NCI-H446 (cell line): ENCODE measurements around the gene RASSF4.
"Not testable (repeated sequence)": the region's sequence is repeated elsewhere in the genome, so short reads cannot be mapped to it uniquely, and the experiment has no call there.

Experiments used
- DNase-seq, 2 experiments: peaks; one replicate each; lab custom pipeline; 2025; lab: John Stamatoyannopoulos, UW

Gene RASSF4

DNA sequence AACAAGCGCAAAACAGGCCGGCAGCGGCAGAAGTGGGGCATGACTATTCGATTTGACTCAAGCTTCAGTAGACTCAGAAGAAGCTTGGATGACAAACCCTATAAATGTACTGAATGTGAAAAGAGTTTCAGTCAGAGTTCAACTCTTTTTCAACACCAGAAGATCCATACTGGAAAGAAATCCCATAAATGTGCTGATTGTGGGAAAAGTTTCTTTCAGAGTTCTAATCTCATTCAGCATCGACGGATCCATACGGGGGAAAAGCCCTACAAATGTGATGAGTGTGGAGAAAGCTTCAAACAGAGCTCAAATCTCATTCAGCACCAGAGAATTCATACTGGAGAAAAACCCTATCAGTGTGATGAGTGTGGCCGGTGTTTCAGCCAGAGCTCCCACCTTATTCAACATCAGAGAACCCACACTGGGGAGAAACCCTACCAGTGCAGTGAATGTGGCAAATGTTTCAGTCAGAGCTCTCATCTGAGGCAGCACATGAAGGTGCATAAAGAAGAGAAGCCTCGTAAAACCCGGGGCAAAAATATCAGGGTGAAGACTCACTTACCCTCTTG lies 43.9 kb downstream of the RASSF4 start:
- no peak for DNase-seq

DNA sequence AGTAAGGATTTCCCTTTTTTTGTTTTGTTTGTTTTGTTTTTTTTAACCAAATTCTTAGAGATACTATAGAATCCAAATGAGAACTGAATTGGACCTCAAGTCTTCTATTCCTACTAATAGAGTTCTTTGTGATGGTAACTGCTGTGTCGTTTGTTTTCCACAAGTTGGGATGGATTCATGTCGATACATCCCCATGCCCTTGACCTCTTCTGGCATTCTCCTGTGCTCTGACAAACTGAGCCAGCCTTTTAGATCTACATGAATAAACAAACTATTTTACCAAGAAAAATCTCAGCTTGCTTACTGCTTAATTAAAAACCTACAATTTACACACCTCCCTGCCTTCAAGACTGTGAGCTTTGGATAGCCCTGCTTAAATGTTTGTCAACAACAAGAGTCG lies 45.1 kb downstream of the RASSF4 start:
- DNase-seq, result no peak

DNA sequence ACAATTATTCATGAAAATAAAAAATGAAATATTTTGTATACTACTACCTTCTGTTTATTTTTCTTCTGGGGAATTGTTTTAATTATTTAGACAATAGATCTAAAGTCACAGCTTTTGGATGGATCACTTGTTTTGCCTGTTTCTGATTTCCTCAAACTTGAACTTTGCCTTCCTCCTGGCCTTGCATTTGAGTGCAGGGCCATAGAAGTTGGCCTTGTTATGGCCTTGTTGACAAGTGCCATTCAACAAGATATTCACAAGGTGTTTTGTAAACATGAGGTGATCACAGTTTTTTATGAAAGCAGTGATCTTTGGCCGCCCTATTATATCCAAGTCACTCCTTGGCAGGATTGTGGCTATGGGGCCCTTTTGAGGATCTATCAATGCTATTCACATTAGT lies 45.7 kb downstream of the RASSF4 start:
- DNase-seq, result no peak

DNA sequence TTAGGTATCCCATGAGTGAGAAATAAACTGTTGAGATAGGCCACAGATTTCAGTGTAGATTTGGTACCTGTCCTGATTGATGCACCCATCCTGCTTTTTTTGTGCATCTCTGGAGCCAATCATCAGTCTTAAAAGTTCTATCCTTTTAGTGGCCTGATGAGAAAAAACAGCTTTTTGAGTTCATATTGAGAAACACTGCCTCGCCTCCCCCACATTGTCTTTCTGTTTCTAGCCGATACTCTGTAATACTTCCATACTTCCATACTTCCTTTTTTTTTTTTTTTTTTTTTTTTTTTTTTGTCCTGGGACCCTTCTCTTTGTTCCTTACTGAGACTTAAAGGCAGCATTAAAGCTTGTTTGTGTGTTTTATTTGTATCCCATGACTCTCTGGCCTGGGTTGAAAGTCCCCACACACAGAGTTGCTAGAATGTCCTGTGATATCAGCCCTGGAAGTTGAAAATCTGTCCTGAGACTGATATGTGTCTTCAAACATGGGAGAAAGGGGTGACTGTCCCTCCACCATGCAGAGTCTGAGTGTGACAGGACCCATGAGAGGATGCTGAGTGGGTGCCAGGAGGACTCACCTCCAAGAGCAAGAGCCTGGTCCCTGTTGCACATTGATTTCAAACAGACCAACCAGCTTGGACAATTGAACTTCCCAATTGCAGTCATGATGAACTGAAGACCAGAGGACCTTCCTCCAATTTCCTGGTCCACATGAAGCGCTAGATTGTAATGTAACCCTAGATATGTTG lies 46.9 kb downstream of the RASSF4 start:
- DNase-seq, result no peak

DNA sequence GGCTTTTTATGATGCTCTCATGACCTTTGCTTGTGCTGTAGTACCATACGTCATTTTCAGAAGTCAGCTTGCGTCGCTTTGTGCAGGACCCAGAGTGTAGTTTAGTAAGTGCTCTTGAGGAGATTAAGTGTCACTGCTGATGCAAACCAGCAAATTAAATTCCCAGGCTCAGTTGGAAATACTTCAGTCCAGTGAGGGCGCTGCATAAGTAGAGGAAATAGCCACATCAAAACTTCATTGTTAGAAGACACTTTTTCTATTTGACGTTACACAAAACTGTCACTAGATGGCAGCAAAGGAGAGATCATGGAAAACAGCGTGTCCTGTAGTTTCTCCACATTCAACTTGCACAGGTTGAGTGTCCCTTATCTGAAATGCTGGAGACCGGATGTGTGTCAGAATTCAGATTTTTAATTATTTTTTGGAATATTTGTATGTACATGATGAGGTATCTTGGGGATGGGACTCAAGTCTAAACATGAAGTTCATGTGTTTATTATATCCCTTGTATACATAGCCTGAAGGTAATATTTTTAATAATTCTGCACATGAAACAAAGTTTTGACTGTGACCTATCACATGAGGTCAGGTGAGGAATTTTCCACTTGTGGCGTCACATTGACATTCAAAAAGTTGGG lies 49.0 kb downstream of the RASSF4 start:
- peak; percentile 4 to 67 for DNase-seq

DNA sequence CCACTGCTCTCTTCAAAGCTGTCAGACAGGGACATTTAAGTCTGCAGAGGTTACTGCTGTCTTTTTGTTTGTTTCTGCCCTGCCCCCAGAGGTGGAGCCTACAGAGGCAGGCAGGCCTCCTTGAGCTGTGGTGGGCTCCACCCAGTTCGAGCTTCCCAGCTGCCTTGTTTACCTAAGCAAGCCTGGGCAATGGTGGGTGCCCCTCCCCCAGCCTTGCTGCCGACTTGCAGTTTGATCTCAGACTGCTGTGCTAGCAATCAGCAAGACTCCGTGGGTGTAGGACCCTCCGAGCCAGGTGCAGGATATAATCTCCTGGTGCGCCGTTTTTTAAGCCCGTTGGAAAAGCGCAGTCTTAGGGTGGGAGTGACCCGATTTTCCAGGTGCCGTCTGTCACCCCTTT lies 55.0 kb downstream of the RASSF4 start:
- not testable (repeated sequence) for DNase-seq

DNA sequence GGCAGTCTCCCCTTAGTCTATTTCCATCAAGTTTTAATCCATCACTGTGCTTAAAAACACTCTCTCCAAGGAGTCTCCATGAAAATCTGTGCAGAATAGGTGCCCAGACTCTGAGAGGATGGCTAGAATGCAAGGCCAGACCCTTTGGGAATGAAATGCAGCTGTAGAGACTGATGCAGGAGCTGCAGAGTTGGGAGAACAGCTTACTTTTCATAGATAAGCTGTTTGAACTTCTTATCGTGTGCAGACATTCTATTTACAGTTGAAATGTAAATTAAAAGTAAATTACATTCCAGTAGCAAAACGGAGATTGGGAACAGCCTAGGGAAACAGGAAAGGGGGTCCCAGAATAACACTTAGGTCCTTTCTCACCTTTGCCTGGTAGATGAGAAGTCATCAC lies 56.0 kb downstream of the RASSF4 start:
- DNase-seq, result no peak

DNA sequence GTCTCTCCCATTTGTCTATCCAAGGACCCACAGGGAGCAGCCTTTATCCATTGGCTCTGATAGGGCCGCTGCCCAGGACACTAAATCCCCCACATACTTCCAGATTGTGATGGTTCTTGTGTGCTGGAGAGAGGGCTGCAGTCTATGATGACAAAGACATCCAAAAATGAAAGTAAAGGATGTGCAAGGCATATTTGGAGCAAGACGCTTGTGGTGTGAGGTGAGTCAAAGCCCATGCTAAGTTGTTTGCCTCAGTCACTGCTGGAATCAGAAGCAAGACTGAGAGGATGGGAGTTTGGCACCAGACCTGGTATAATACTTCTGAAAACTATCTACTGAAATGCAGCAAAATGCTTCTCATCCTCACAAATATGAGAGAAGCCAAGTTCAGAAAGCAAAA lies 63.8 kb downstream of the RASSF4 start:
- no peak for DNase-seq

DNA sequence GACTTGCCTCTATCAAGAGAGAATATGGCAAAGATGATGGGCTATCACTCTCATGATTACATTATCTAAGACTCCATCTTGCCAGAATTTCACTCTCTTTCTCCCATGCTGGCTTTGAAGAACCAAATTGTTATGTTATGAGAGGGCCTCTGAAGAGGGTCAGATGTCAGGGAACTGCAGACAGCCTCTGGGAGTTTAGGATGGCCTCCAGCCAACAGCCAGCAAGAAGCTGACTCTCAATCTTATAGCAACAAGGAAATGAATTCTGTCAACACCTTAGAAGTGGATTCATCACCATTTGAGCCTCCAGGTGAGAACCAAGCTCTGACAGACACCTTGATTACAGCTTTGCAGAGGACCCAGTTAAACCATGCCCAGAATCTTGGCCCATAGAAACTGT lies 74.7 kb downstream of the RASSF4 start:
- DNase-seq, result no peak

DNA sequence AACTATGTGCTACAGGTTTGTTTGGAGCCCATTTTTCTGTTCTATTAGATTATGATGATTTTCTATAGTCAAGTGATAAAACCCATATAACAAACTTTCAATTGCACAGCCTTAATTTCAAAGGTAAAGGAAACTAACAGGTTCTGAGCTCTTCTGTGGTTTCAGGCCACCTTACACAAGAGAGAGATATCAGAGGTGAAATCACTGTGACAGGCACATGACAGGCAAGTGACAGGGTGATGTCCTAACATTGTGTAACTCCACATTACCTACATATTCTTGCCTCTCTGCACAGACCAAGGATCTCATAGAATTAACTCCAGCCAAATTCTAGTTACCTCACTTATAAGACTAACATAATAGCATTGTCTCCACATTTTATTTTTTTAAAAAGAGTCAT lies 76.1 kb downstream of the RASSF4 start:
- no peak for DNase-seq

DNA sequence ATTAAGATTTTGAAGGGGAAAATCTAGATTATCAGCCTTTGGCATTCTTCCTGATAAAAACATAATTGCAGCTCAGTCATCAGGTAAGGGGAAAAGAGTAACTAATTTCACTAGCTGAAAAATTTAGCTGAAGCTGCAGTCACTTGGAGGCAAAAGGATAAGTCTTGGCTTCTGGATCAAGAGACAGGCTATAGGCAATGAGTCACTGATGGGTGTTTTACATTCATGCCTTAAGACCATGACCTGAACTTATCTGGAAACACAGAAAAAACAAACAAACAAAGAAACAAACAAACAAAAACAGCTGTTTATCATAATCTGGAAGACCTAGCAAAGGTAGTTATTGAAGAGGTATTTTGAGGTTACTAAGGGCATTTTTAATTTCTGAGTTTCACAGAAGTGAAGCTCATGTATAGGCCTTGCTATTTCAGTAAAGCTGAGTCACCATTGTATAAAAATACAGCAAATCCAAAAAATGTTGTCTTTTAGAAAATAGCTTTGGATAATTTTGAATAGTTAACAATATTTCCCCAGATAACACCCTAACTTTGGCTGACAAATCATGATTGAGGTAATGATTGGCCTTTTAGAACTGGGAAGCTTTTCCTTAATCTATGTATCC lies 81.4 kb downstream of the RASSF4 start:
- DNase-seq, result no peak

DNA sequence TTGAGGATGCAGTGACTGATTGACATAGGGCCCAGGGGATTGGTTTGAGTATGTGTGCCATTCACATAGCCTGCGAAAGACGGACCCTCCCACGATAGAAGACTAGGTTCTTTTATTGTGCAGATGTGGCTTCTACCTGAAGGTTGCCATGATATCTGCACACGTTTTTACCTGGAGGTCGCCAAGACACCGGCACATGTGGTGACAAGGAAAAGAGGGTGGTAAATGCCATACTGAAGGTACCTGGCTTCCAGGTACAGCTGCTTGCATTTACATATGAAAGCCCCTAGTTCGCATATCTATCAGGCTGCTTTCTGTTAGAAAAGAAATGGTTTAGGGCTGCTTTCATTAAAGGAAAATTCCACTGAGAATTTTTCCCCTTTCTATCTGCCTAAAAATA lies 84.7 kb downstream of the RASSF4 start:
- no peak for DNase-seq
